HG02588 (cell line): Measurements from ENCODE around the gene MRPL38.

ENCODE experiments used
- ATAC-seq: cut with Tn5 transposase; IDR thresholded peaks from one replicate; pipeline ENCODE4 v1.9.1; 2021; ENCODE audit warnings: mild to moderate bottlenecking, moderate library complexity; ENCODE audit not compliant: unreplicated experiment

Gene MRPL38

DNA sequence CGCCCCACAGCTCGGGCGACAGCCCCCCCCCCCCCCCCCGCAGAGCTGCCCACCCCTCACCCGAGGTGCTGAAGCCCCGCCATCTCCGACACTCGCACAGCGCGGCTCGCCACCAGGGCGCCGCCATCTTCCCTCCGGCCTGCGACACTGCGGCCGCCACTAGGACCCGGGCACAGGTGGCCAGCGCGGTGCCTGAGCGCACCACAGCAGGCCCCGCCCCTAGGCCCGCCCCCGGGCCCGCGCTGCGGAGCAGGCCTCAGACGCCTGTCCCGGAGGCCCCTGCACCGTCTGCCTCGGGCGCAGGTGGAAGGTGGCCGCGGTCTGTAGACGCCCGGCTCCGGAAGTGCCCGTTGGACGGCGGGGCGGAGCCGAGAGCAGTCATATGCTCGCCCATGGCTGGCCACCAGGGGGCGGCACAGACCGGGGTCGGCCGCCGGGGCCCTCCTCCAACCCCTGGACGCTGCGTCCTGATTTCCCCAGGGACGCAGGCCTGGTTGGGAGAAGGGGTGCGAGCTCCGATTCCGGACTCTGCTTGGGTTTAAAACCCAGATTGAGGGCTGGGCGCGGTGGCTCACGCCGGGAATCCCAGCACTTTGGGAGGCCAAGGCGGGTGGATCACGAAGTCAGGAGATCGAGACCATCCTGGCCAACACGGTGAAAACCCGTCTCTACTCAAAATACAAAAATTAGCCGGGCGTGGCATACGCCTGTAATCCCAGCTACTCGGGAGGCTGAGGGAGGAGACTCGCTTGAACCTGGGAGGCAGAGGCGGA is at the start of gene MRPL38:
Gene MRPL38 (minus strand): TSS at position 136 of the 773 bp plus-strand sequence. CDS start 9 bp downstream, at position 127.
- ATAC-seq: peak; percentile 94

GRCh38 chr17:75950855-75951554 is 46.3 kb upstream of the MRPL38 start:
- no peak for ATAC-seq

DNA sequence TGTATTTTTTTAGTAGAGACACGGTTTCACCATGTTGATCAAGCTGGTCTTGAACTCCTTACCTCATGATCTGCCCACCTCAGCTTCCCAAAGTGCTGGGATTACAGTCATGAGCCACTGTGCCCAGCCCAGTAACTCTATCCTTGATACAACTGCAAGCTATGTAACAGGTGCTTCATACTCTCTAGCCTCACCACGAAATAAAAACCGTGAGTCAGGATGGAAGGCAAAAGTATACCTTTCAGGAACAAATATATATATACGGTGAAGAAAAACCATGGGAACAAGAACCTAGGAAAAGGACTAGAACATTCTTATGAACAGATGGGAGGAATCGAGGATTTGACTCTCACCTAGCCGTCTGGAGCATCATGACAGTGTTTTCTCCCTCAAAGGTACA is 45.7 kb upstream of the MRPL38 start:
- ATAC-seq: no peak

- no peak for ATAC-seq
Measured at GRCh38 chr17:75945211-75945610, 40.5 kb upstream of the MRPL38 start.

DNA sequence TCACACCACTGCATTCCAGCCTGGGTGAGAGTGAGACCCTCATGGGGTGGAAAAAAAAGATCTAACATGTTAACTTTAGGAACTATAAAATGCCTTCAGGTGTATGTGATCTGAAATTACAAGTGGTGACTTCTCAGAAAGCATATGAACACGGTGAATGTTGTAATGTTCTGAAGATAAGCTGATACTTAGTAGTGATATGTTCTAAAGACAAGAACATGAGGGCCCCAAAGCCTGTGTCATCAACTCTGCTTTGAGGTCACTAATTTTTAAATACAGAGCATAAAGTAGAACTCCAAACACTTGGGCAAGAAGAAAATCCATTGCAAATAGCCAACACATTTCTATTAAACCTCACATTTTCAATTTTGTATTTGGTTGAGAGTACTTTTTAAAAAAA is 38.8 kb upstream of the MRPL38 start:
- ATAC-seq: no peak

- no peak for ATAC-seq
Measured at GRCh38 chr17:75942473-75942872, 37.8 kb upstream of the MRPL38 start.

- no peak for ATAC-seq
Measured at GRCh38 chr17:75941442-75941819, 36.7 kb upstream of the MRPL38 start.

GRCh38 chr17:75940727-75941441 is 36.2 kb upstream of the MRPL38 start, which contains the start of gene FBF1:
Gene FBF1, minus strand, starts transcription at chr17:75941042. Its CDS starts 2,893 bp downstream, at chr17:75938149.
- peak; percentile 95 for ATAC-seq

DNA sequence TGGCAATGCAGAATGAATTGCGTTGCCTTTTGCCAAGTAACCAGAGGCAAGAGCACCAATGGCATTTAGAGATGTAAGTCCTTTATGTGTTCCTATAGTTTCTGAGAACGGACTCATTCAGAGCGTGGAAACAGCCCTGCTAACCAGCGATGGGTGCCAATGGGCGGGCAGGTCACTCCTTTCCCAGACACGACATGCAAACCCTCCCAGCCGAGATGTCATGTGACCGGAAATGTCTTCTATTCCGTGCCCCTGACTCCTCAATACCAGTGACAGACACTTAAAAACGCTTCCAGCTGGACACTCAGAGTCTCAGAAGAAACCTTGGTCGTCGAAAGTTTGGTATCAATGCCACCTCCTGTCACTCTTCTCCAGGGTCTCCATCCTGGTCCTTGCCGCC is 33.0 kb upstream of the MRPL38 start:
- no peak for ATAC-seq

GRCh38 chr17:75933808-75934207 is 29.1 kb upstream of the MRPL38 start:
- no peak for ATAC-seq

DNA sequence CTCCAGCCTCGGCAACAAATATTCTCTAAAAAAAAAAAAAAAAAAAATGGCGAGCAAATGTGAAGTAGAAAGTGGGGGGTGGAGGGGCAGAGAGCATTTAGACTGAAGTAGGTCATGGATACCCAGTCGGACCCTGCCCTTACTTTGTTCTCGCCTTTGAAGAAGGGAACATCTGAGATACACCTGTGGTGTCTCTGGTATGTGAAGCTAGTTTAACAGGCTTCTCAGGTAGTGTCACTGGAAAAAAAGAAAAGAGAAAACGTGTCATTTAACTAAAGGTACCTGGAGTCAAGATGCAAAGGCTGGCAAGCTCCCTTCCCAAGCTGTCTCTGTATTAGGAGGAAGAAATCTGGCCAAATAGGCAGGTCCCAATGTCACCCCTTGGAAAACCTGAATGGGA is 28.2 kb upstream of the MRPL38 start:
- ATAC-seq: no peak

- ATAC-seq: no peak
Measured at GRCh38 chr17:75931062-75931461, 26.4 kb upstream of the MRPL38 start.

- ATAC-seq: no peak
Measured at GRCh38 chr17:75927286-75927922, 22.7 kb upstream of the MRPL38 start.

GRCh38 chr17:75926456-75926855 is 21.8 kb upstream of the MRPL38 start:
- ATAC-seq: no peak

DNA sequence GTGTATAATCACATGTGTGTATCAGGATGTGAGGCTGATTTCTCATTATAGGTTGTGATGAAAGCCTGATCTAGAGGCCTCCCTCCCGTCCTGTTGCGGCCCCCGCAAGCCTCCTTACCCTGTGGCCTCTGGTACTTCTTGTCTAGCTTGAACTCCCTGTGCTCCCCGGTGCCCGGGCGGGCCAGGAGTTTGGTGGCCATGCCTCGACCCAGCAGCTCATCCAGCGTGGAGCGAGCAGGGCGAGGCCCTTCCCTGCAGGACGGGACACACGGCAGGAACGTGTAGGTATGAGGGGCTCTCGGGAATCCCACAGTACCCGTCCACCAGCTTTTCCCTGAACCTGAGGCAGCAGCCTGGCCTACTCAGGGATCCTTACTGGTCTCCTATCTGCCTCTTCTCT is 21.2 kb upstream of the MRPL38 start:
- no peak for ATAC-seq

DNA sequence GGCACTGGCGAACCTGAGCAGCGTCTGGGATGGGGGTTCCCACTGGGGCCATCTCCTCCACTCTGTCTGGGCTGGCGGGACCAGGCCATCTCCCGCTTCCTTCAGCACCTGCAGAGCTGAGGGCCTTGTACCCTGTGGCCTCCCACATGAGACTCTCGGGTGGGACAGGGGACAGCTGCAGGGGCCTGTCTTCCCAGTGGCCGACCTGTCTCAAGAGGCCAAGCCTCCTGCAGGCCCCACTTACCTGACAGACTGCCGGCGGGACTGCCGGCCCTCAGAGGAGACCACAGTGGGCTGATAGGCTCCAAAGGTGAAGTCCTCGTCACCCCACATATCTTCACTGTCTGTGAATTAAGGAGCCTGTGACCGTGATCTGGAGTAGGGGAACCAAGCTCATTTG is 20.4 kb upstream of the MRPL38 start:
- no peak for ATAC-seq

DNA sequence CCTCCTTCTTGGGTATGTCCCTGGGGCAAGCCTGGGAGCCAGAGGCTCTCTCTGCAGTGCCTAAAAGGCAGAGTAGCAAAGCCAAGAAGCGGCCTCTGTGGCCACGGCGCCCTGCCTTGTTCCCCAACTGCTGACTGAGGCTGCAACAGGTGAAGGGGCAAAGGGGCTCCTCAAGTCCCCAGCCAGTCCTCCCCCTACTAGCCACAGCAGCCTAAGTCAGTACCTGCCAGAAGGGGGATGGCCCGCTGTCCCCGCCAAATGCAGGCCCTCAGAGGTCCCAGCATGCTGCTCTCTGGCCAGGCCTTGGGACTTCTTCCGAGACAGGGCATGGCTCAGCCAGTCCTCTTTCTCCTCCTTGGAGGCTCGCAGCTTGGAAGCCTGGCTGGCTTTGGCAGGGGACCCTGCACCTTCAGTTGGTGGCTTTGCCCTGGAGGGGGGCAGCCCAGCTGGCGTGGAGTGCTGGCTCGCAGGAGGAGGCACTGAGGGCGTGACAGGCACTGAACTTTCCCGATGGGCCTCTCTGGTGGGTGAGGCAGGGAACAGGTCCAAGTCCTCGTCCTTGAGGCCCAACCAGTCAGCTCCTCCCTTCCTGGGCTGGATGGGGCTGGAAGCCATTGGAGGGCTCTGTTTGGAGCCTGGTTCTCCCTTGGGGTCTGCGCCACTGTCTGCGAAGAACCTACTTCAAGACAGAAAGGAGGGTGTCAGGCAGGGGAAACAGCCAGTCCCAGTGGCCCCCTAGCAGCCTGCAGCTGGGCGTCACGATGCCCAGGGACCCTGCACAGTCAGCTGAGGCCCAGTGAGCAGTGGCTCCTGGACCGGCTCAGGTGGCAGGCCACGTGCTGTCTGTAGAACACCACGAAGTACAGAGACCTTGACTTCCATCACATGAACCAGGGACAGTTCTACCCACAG is 18.5 kb upstream of the MRPL38 start:
- no peak for ATAC-seq

GRCh38 chr17:75922173-75922961 is 17.7 kb upstream of the MRPL38 start:
- no peak for ATAC-seq

GRCh38 chr17:75921596-75921995 is 16.9 kb upstream of the MRPL38 start:
- ATAC-seq: no peak
